ENCODE results near the gene TBC1D21.

The TBC1D21 gene

GRCh38 chr15:73889762-73890124 is 16.4 kb downstream of the TBC1D21 start:
- DNase-seq: no peak

GRCh38 chr15:73891328-73892315 is 18.3 kb downstream of the TBC1D21 start:
- no peak for DNase-seq

- no peak for DNase-seq
These were observed 19.3 kb downstream of the TBC1D21 start for GRCh38 chr15:73892446-73893226.

GRCh38 chr15:73894133-73894814 is 20.9 kb downstream of the TBC1D21 start:
- DNase-seq: no peak

- peak; percentile 47 for DNase-seq
These were observed 24.3 kb downstream of the TBC1D21 start for GRCh38 chr15:73897441-73898261.

- no peak for DNase-seq
These were observed 26.1 kb downstream of the TBC1D21 start for GRCh38 chr15:73899197-73900094.

GRCh38 chr15:73900095-73900712 is 26.8 kb downstream of the TBC1D21 start:
- no peak for DNase-seq

- no peak for DNase-seq
These were observed 27.9 kb downstream of the TBC1D21 start for GRCh38 chr15:73901126-73901810.

GRCh38 chr15:73902121-73903020 is 29.0 kb downstream of the TBC1D21 start:
- no peak for DNase-seq

GRCh38 chr15:73904026-73904815 is 30.9 kb downstream of the TBC1D21 start:
- no peak for DNase-seq

- no peak for DNase-seq
These were observed 32.0 kb downstream of the TBC1D21 start for GRCh38 chr15:73905225-73905827.

- no peak for DNase-seq
These were observed 33.1 kb downstream of the TBC1D21 start for GRCh38 chr15:73906346-73907034.

GRCh38 chr15:73907035-73907408 is 33.7 kb downstream of the TBC1D21 start:
- DNase-seq: no peak

GRCh38 chr15:73908030-73908821 is 34.9 kb downstream of the TBC1D21 start:
- DNase-seq: peak; percentile 80

GRCh38 chr15:73908822-73909122 is 35.4 kb downstream of the TBC1D21 start:
- no peak for DNase-seq

- no peak for DNase-seq
These were observed 36.3 kb downstream of the TBC1D21 start for GRCh38 chr15:73909651-73910050.

Measured in stimulated activated CD4-positive, alpha-beta T cell treated with anti-CD3 and anti-CD28 coated beads, Interleukin-4, amount 100 ng/mL, for 24 hours (primary cell).